ENCODE results near the gene RAC2. TPM values are rescaled to one million over a fixed set of nuclear protein-coding genes. Genes with fewer than 3 reads are reported as not detected.
A peak's percentile ranks its signal among the peaks of the same experiment; 100 is the strongest.

RAC2 gene
- total and polyA plus RNA-seq, 7 donors = 0.90 to 5.0 (median 2.3) TPM

GRCh38 chr22:37183432-37184379 lies 60.4 kb downstream of the RAC2 start:
- no peak overlapping the region for H3K27ac ChIP-seq
- peaks cover 32% of the 10 kb centered on the region for H3K4me1 ChIP-seq
- no peak overlapping the region for H3K4me3 ChIP-seq
- no peak for TF ChIP-seq CTCF (IDR thresholded peaks at IDR 0.05)
- ATAC-seq = no peak
- H3K9me3 ChIP-seq = no peaks in the 10 kb centered on the region
- H3K27me3 ChIP-seq (ENCODE audit: insufficient read depth in 3 of 3, low read length in 2 of 3) = no peaks in the 10 kb centered on the region
- WGBS, 3 donors = 64 to 69% (median 68%) methylated on average over 17 of the region's 17 CpGs
- DNase-seq = peak; percentile 10 to 70
- H3K36me3 ChIP-seq (ENCODE audit: insufficient read depth in 1 of 2, low read depth in 1 of 2) = no peaks in the 10 kb centered on the region
- intact Hi-C loops (cut with DNase I) = no loop called here

GRCh38 chr22:37182949-37183245 lies 61.2 kb downstream of the RAC2 start:
- Histone ChIP-seq H3K9me3 (no peaks in the 10 kb centered on the region), H3K4me1 (peaks cover 32% of the 10 kb centered on the region), H3K36me3 (ENCODE audit: insufficient read depth in 1 of 2, low read depth in 1 of 2) (no peaks in the 10 kb centered on the region), H3K27ac (no peak overlapping the region), H3K27me3 (ENCODE audit: insufficient read depth in 3 of 3, low read length in 2 of 3) (peaks cover 0 to 2% (median 0%) of the 10 kb centered on the region in 3 donors), H3K4me3 (no peak overlapping the region)
- intact Hi-C loops (cut with DNase I) = no loop called here
- DNase-seq (peak; percentile 6 to 27), ATAC-seq (no peak)
- no peak for TF ChIP-seq CTCF (IDR thresholded peaks at IDR 0.05)
- WGBS, 3 donors = 78 to 97% (median 87%) methylated on average over 3 of the region's 3 CpGs

GRCh38 chr22:37182101-37182948 lies 61.7 kb downstream of the RAC2 start:
- peaks cover 28% of the 10 kb centered on the region for H3K4me1 ChIP-seq
- WGBS, 3 donors = 82 to 91% (median 91%) methylated on average over 37 of the region's 37 CpGs
- ATAC-seq = no peak
- no peak overlapping the region for H3K27ac ChIP-seq
- H3K27me3 ChIP-seq (ENCODE audit: insufficient read depth in 3 of 3, low read length in 2 of 3) = peaks cover 0 to 2% (median 0%) of the 10 kb centered on the region in 3 donors
- no peak overlapping the region for H3K4me3 ChIP-seq
- intact Hi-C loops (cut with DNase I) = no loop called here
- no peak for TF ChIP-seq CTCF (IDR thresholded peaks at IDR 0.05)
- no peaks in the 10 kb centered on the region for H3K36me3 ChIP-seq (ENCODE audit: insufficient read depth in 1 of 2, low read depth in 1 of 2)
- no peaks in the 10 kb centered on the region for H3K9me3 ChIP-seq
- DNase-seq = peak; percentile 9 to 38

- H3K36me3 ChIP-seq (ENCODE audit: insufficient read depth in 1 of 2, low read depth in 1 of 2) = no peaks in the 10 kb centered on the region
- no peak for DNase-seq
- peaks cover 25% of the 10 kb centered on the region for H3K4me1 ChIP-seq
- H3K9me3 ChIP-seq = no peaks in the 10 kb centered on the region
- H3K4me3 ChIP-seq = no peak overlapping the region
- WGBS, 3 donors = 55 to 86% (median 84%) methylated on average over 4 of the region's 4 CpGs
- peaks cover 0 to 2% (median 0%) of the 10 kb centered on the region in 3 donors for H3K27me3 ChIP-seq (ENCODE audit: insufficient read depth in 3 of 3, low read length in 2 of 3)
- no peak for ATAC-seq
- TF ChIP-seq CTCF (IDR thresholded peaks at IDR 0.05) = no peak
- H3K27ac ChIP-seq = no peak overlapping the region
- intact Hi-C loops (cut with DNase I) = no loop called here
These were observed 62.4 kb downstream of the RAC2 start for GRCh38 chr22:37181681-37182080.
